ENCODE measurements around the gene LIFR. TPM values are rescaled to one million over a fixed set of nuclear protein-coding genes. Genes with fewer than 3 reads are reported as not detected.

LIFR gene
- total RNA-seq, 4 donors from 2014 or later: 73.3 to 269 (median 185) TPM

- no peak for TF ChIP-seq CTCF (IDR thresholded peaks at IDR 0.05; ENCODE audit: low read depth)
Observed at GRCh38 chr5:38468978-38469706, 87.3 kb downstream of the LIFR start.

- TF ChIP-seq CTCF (IDR thresholded peaks at IDR 0.05; ENCODE audit: low read depth): no peak
Observed at GRCh38 chr5:38468202-38468673, 88.2 kb downstream of the LIFR start.

GRCh38 chr5:38467353-38468040 is 88.9 kb downstream of the LIFR start:
- no peak for TF ChIP-seq CTCF (IDR thresholded peaks at IDR 0.05; ENCODE audit: low read depth)

GRCh38 chr5:38466424-38467189 is 89.8 kb downstream of the LIFR start:
- TF ChIP-seq CTCF (IDR thresholded peaks at IDR 0.05; ENCODE audit: low read depth): no peak

GRCh38 chr5:38465702-38466423 is 90.6 kb downstream of the LIFR start:
- no peak for TF ChIP-seq CTCF (IDR thresholded peaks at IDR 0.05; ENCODE audit: low read depth)

GRCh38 chr5:38465061-38465460 is 91.4 kb downstream of the LIFR start:
- no peak for TF ChIP-seq CTCF (IDR thresholded peaks at IDR 0.05; ENCODE audit: low read depth)

All from subcutaneous adipose tissue (tissue), 4 donors.